ENCODE results near the gene RNF207.

RNF207 gene

DNA sequence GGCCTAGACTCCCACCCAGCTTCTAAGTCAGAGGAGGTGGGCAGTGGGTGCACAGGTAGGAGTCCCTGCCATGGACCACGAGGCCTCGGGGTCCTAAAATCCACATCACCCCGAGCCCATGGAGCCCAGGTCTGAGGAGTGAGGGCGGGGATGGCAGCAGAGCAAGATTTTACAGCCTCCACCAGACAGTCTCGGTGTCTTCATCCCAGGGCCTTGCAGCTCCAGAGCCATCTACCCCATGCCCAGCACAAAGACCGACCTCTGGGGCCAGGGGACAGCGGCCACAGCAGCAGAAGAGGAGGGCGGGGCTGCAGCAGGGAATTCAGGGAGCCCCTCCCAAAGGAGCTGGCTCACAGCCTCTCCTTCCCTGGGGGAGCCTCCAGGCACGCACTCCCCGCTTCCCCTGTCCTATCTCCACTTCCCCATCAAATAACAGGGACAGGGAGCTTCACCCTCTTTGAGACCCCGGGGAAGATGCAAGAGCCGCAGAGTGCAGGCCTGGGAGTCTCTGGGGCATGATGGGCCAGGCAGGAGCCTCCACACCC is 40.4 kb upstream of the RNF207 start:
- Histone ChIP-seq H3K36me3 (ENCODE audit: control insufficient read depth, insufficient read depth, low read length) (no peaks in the 10 kb centered on the region), H3K27ac (ENCODE audit: low read depth, low read length) (no peak overlapping the region), H3K9me3 (ENCODE audit: control insufficient read depth, insufficient read depth, low read depth, low read length) (no peaks in the 10 kb centered on the region), H3K4me1 (ENCODE audit: control insufficient read depth, insufficient read depth, low read length) (peaks cover 10% of the 10 kb centered on the region; the same call in 1 of the 2 replicates), H3K9ac (ENCODE audit: low read length) (no peak overlapping the region), H3K4me3 (ENCODE audit: low read depth, low read length) (no peak overlapping the region), H3K27me3 (ENCODE audit: control insufficient read depth, insufficient read depth, low read length) (peaks cover 14% of the 10 kb centered on the region; the same call in 1 of the 2 replicates)

DNA sequence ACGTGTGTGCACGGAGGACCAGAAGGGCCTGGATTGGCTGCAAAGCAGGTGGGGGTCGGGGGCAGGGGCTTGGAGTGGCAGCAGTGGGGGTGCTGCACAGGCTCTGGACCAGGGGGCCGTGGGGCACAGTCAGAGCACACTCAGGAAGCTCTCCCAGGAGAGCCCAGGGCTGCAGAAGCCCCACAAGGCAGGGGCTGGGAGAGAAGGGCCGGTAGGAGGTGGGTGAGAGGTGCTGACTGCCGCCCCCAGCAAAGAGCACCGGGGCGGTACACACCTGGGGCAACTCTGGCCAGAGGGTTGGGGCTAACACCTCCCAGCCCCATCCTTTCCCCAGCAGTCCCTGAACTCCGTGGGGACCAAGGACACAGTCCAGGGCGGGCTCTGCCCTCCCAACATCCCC is 39.7 kb upstream of the RNF207 start:
- H3K4me3 ChIP-seq (ENCODE audit: low read depth, low read length): no peak overlapping the region
- peaks cover 11% of the 10 kb centered on the region; the same call in 1 of the 2 replicates for H3K27me3 ChIP-seq (ENCODE audit: control insufficient read depth, insufficient read depth, low read length)
- H3K27ac ChIP-seq (ENCODE audit: low read depth, low read length): no peak overlapping the region
- no peaks in the 10 kb centered on the region for H3K36me3 ChIP-seq (ENCODE audit: control insufficient read depth, insufficient read depth, low read length)
- peaks cover 10% of the 10 kb centered on the region; the same call in 1 of the 2 replicates for H3K4me1 ChIP-seq (ENCODE audit: control insufficient read depth, insufficient read depth, low read length)
- H3K9me3 ChIP-seq (ENCODE audit: control insufficient read depth, insufficient read depth, low read depth, low read length): no peaks in the 10 kb centered on the region
- H3K9ac ChIP-seq (ENCODE audit: low read length): no peak overlapping the region

DNA sequence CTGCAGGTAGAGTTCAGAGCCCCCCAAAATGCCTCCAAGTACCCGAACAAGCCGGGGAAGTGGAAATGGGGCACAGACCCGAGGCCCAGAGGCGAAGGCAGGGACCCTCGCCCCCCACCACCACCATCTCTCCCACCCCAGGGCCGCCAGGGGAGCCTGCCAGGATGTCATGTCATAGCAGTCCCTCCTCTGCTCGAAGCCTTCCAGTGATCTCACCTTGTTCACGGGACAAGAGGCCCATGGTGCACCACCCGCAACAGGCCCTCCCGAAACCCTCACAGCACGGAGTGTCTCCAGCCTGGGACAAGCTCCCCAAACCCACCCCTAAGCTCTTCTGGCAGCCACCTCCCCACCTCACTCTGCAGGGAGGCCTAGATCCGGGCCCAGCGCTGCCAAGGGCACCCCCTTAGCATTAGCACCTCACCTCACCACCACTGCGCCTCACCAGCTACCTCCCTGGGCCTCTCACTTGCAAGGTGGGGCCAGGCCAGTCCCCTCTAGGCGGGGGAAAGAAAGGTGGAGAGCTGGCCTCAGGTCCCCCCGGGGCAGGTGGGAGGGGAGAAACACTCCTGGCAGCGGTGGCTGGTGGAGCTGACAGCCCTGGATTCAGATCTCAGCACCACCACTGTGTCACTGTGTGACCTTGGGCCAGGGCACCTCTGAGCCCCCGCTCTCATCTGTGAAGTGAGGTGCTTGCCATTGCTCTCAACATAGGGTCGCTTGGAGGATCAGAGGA is 39.1 kb upstream of the RNF207 start:
- Histone ChIP-seq H3K27me3 (ENCODE audit: control insufficient read depth, insufficient read depth, low read length) (peaks cover 11% of the 10 kb centered on the region; the same call in 1 of the 2 replicates), H3K9me3 (ENCODE audit: control insufficient read depth, insufficient read depth, low read depth, low read length) (no peaks in the 10 kb centered on the region), H3K27ac (ENCODE audit: low read depth, low read length) (no peak overlapping the region), H3K36me3 (ENCODE audit: control insufficient read depth, insufficient read depth, low read length) (no peaks in the 10 kb centered on the region), H3K9ac (ENCODE audit: low read length) (no peak overlapping the region), H3K4me3 (ENCODE audit: low read depth, low read length) (no peak overlapping the region), H3K4me1 (ENCODE audit: control insufficient read depth, insufficient read depth, low read length) (peaks cover 5% of the 10 kb centered on the region; the same call in 1 of the 2 replicates)

DNA sequence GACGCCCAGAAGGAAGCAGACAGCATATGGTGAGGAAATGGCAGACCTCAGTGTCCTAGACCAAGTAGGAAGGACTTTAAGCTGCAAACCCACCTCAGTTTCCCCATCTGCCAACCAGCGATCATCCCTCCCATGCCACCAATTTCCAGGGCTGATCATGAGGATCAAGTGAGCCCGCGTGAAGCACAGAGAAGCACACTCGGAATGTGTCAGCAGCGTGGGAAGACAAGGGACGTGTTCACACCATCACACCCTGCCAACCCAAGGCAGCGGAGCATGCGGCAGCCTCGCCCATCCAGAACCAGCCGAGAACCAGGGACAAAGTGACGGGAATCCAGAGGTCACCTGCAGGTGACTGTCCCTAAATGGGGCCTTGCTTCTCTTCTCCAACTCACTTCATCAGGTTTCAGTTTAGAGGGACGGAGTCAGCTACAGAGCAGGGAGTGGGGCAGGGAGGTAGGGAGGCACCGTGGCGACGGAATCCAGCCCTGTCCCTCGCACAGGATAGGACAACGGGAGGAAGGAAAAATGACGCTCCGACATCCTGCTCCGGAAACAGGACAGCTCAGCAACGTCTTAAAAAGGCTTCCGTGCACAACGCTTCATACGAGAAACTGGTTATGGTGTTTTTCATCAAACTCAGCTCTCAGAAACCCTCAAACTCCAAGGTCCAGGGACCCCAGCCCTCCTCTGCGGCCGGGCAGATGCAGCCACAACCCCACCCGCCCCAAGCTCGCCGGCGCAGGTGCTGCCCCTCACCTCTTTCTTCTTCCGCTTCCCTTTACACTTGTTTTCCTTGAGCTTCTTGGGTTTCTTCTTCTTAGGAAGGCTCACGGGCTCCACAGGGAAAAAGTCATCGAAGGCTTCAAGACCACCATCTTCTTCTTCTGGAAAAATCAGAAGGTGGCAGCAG is 38.3 kb upstream of the RNF207 start:
- Histone ChIP-seq H3K27ac (ENCODE audit: low read depth, low read length) (no peak overlapping the region), H3K27me3 (ENCODE audit: control insufficient read depth, insufficient read depth, low read length) (peaks cover 11% of the 10 kb centered on the region; the same call in 1 of the 2 replicates), H3K4me1 (ENCODE audit: control insufficient read depth, insufficient read depth, low read length) (no peaks in the 10 kb centered on the region), H3K4me3 (ENCODE audit: low read depth, low read length) (no peak overlapping the region), H3K9me3 (ENCODE audit: control insufficient read depth, insufficient read depth, low read depth, low read length) (no peaks in the 10 kb centered on the region), H3K9ac (ENCODE audit: low read length) (no peak overlapping the region), H3K36me3 (ENCODE audit: control insufficient read depth, insufficient read depth, low read length) (no peaks in the 10 kb centered on the region)

DNA sequence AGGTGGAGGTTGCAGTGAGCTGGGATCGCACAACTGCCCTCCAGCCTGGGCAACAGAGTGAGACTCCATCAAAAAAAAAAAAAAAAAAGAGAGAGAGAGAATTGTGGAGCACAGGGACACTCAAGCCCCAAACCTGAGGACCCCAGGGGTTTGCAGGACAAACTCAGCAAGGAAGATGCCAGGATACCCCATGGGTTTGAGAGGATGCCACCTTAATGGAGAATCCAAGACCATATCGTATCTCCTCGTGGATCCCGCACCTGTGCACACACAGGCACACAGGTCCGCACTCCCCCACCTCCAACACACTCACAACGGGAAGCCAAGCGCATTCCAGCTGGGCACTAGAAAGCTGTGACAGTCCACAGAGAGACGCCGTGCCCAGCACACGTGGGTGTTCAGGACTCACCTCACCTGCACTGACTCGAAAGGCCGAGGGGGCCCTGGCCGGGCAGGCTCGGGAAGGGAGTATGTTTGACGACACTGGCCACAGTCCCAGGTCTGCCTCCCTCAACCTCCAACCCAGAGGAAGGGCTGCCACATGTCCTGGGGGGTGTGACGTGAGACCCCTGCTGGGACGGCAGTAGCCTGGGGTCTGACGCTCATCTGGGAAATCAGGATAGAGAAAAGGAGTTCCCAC is 36.9 kb upstream of the RNF207 start:
- Histone ChIP-seq H3K9ac (ENCODE audit: low read length) (no peak overlapping the region), H3K27ac (ENCODE audit: low read depth, low read length) (no peak overlapping the region), H3K9me3 (ENCODE audit: control insufficient read depth, insufficient read depth, low read depth, low read length) (no peaks in the 10 kb centered on the region), H3K36me3 (ENCODE audit: control insufficient read depth, insufficient read depth, low read length) (no peaks in the 10 kb centered on the region), H3K4me3 (ENCODE audit: low read depth, low read length) (no peak overlapping the region), H3K4me1 (ENCODE audit: control insufficient read depth, insufficient read depth, low read length) (no peaks in the 10 kb centered on the region), H3K27me3 (ENCODE audit: control insufficient read depth, insufficient read depth, low read length) (peaks cover 12% of the 10 kb centered on the region; the same call in 1 of the 2 replicates)

DNA sequence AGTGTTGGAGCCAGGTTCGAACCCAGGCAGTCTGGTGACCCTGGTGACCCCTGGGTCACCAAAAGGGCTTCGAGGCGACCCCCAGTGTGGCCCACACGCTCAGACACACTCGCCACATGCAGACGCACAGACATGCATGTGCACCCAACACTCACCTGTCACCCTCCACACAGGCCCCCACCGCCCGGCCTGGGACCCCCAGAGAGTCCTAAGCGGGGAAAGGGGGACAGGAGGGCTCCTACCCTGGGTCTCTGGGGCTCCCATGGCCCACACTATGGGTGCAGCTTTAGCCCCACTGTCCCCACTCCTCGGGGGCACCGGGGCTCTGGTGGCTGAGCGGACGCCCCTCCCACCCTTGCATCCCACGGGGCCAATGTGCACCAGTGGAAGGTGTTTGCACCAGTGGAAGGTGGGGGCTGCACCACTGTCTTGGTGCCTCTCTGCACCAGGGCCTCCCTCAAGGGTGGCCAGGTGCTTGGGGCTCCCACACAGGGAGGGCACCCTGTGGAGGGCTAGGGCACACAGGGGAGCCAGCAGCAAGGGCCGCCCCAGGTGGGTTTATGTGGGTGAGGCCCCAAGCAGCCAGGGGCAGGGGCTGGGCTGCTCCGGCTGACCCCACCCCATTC is 35.7 kb upstream of the RNF207 start:
- no peaks in the 10 kb centered on the region for H3K36me3 ChIP-seq (ENCODE audit: control insufficient read depth, insufficient read depth, low read length)
- no peaks in the 10 kb centered on the region for H3K9me3 ChIP-seq (ENCODE audit: control insufficient read depth, insufficient read depth, low read depth, low read length)
- H3K4me1 ChIP-seq (ENCODE audit: control insufficient read depth, insufficient read depth, low read length): no peaks in the 10 kb centered on the region
- H3K27me3 ChIP-seq (ENCODE audit: control insufficient read depth, insufficient read depth, low read length): peaks cover 22% of the 10 kb centered on the region; the same call in 1 of the 2 replicates
- no peak overlapping the region for H3K4me3 ChIP-seq (ENCODE audit: low read depth, low read length)
- no peak overlapping the region for H3K9ac ChIP-seq (ENCODE audit: low read length)
- H3K27ac ChIP-seq (ENCODE audit: low read depth, low read length): no peak overlapping the region

DNA sequence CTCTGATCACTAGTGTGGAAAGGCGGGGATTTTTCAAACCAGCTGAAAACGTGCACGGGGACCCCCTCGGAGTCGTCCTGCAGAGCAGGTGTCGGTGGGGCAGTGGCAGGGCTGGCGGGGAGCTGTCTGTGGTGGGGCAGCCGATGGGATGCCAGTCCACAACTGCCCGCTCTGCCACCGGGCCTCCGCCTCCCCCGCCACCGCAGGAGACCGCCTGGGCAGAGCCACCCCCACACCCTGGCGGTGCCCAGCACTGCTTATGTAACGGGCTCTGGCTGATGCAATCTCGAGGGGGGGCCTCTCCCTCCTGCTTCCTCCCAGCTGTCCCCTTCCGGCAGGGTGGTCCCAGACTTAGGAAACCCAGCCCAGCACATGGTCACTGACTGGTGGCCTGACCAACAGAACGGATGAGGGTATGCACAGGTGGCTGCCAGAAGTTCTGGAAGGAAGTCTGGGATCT is 35.1 kb upstream of the RNF207 start:
- Histone ChIP-seq H3K27ac (ENCODE audit: low read depth, low read length) (no peak overlapping the region), H3K36me3 (ENCODE audit: control insufficient read depth, insufficient read depth, low read length) (no peaks in the 10 kb centered on the region), H3K4me1 (ENCODE audit: control insufficient read depth, insufficient read depth, low read length) (no peaks in the 10 kb centered on the region), H3K9me3 (ENCODE audit: control insufficient read depth, insufficient read depth, low read depth, low read length) (no peaks in the 10 kb centered on the region), H3K27me3 (ENCODE audit: control insufficient read depth, insufficient read depth, low read length) (peaks cover 25% of the 10 kb centered on the region; the same call in 1 of the 2 replicates), H3K4me3 (ENCODE audit: low read depth, low read length) (no peak overlapping the region), H3K9ac (ENCODE audit: low read length) (no peak overlapping the region)

DNA sequence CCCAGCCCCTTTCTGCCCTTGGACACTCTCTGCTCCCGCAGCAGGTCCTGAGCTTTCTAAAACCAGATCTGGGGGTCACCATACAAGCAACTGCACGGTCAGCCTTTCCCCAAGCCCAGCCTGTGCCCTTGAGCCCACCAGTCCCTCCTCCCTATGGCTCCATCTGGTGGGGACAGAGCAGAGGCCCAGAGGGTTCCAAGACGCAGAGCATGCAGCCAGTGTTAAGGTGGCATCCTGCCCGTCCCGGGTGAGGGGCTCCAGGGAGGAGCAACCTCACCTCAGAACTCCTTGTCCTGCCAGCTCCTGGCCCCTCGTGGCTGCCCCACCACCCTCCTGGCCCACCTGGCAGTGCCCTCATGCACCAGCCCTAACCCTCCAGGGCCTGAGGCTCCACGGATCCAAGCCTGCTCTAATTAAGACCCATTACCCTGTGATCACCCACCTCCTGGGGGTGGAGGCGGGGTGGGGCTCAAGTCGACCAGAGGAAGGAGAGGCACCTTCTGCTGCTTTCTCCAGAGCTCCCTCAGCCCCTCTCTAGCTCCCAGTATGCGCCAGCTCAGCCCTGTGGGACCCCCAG is 34.3 kb upstream of the RNF207 start:
- Histone ChIP-seq H3K27ac (ENCODE audit: low read depth, low read length) (no peak overlapping the region), H3K27me3 (ENCODE audit: control insufficient read depth, insufficient read depth, low read length) (peaks cover 33% of the 10 kb centered on the region), H3K9ac (ENCODE audit: low read length) (no peak overlapping the region), H3K4me1 (ENCODE audit: control insufficient read depth, insufficient read depth, low read length) (no peaks in the 10 kb centered on the region), H3K36me3 (ENCODE audit: control insufficient read depth, insufficient read depth, low read length) (no peaks in the 10 kb centered on the region), H3K4me3 (ENCODE audit: low read depth, low read length) (no peak overlapping the region), H3K9me3 (ENCODE audit: control insufficient read depth, insufficient read depth, low read depth, low read length) (no peaks in the 10 kb centered on the region)

DNA sequence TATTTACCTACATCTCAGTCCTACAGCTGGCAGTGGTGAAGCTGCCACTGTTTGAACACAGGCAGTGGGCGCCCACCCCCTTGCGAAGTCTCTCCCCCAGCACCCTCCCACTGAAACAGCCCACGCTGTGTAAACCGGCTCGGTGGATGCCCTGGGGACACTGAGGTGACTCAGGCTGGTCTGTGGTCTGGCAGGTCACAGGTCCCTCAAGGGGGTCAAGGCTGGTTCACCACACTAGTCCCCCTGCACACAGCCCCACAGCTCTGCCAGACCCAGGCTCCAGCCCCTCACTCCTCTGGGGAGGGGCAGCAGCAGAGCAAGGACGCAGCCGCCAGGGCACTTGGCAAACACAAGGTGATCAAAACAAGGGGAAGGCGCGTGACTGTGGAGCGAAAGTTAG is 33.4 kb upstream of the RNF207 start:
- H3K9me3 ChIP-seq (ENCODE audit: control insufficient read depth, insufficient read depth, low read depth, low read length): no peaks in the 10 kb centered on the region
- peaks cover 39% of the 10 kb centered on the region for H3K27me3 ChIP-seq (ENCODE audit: control insufficient read depth, insufficient read depth, low read length)
- H3K36me3 ChIP-seq (ENCODE audit: control insufficient read depth, insufficient read depth, low read length): no peaks in the 10 kb centered on the region
- H3K4me3 ChIP-seq (ENCODE audit: low read depth, low read length): no peak overlapping the region
- H3K27ac ChIP-seq (ENCODE audit: low read depth, low read length): no peak overlapping the region
- no peak overlapping the region for H3K9ac ChIP-seq (ENCODE audit: low read length)
- no peaks in the 10 kb centered on the region for H3K4me1 ChIP-seq (ENCODE audit: control insufficient read depth, insufficient read depth, low read length)

Measured in HUES6 (cell line).